Inferior parietal cortex (tissue), 1 donor: ENCODE measurements around the gene COL18A1.

ENCODE experiments used
- DNase-seq: peaks from one replicate; pipeline ENCODE4 v3.0.0-alpha.2; 2016; ENCODE audit errors: extremely low spot score

The COL18A1 gene

GRCh38 chr21:45401916-45402900, 2.8 kb upstream of the COL18A1 start:
- DNase-seq: no peak

GRCh38 chr21:45403133-45403824, 1.7 kb upstream of the COL18A1 start:
- DNase-seq: no peak

GRCh38 chr21:45403825-45404729, 888 bp upstream of the COL18A1 start:
- DNase-seq: no peak

GRCh38 chr21:45405271-45405818, 380 bp downstream of the COL18A1 start:
- no peak for DNase-seq

- no peak for DNase-seq
Measured at GRCh38 chr21:45405819-45406762, 1.1 kb downstream of the COL18A1 start.

GRCh38 chr21:45406801-45407628, 2.0 kb downstream of the COL18A1 start:
- DNase-seq: no peak

GRCh38 chr21:45407629-45408247, 2.8 kb downstream of the COL18A1 start:
- DNase-seq: no peak

GRCh38 chr21:45408271-45408791, 3.4 kb downstream of the COL18A1 start:
- DNase-seq: no peak

- no peak for DNase-seq
Measured at GRCh38 chr21:45408801-45409261, 3.9 kb downstream of the COL18A1 start.

- DNase-seq: no peak
Measured at GRCh38 chr21:45409466-45410150, 4.6 kb downstream of the COL18A1 start.

GRCh38 chr21:45410151-45410864, 5.3 kb downstream of the COL18A1 start:
- peak; percentile 8 for DNase-seq

GRCh38 chr21:45410865-45411809, 6.2 kb downstream of the COL18A1 start:
- DNase-seq: peak; percentile 55

- no peak for DNase-seq
Measured at GRCh38 chr21:45411810-45412206, 6.8 kb downstream of the COL18A1 start.

GRCh38 chr21:45412491-45412890, 7.5 kb downstream of the COL18A1 start:
- DNase-seq: no peak

GRCh38 chr21:45412909-45413611, 8.1 kb downstream of the COL18A1 start:
- DNase-seq: no peak

GRCh38 chr21:45413922-45414321, 9.0 kb downstream of the COL18A1 start:
- no peak for DNase-seq
